Endothelial cell of umbilical vein (primary cell): Measurements from ENCODE around the gene PRKACG. TPM values are rescaled to one million over a fixed set of nuclear protein-coding genes. Genes with fewer than 3 reads are reported as not detected.

Source experiments
- BruUV-seq: library from RNA; stranded (reverse); fragments of 400-500 nt; replicated peaks from 2 replicates; lab custom pipeline; 2021; lab: Mats Ljungman, UMichigan
- CTCF ChIA-PET: fragments of 300-600, 350-600 bp; sonication (Branson Sonifier 250); formaldehyde crosslinking; loops from one replicate; lab custom pipeline; 2021; ENCODE audit warnings: antibody characterized with exemption, inconsistent platforms; lab: Charles Lee
- POLR2A ChIA-PET: fragments of 300-600, 350-600 bp; sonication (Branson Sonifier 250); formaldehyde crosslinking; loops from one replicate; lab custom pipeline; 2021; ENCODE audit warnings: antibody characterized with exemption, inconsistent platforms; lab: Charles Lee
- DNase-seq: peaks from one replicate; pipeline ENCODE4 v3.0.0-alpha.2; 2011; ENCODE audit warnings: low read depth, low spot score
- FAIRE-seq: peaks from 2 replicates; lab custom pipeline; 2011; peaks lifted over from hg19 to GRCh38; lab: Jason Lieb, UNC
- H2AFZ ChIP-seq: 2 replicates; pipeline ENCODE4 v1.6.0; 2012; ENCODE audit warnings: low read depth, low read length, control low read depth, inconsistent platforms
- H3K27ac ChIP-seq: 2 replicates; pipeline ENCODE4 v1.5.1; 2011; ENCODE audit warnings: low read depth, mild to moderate bottlenecking, control low read depth, low read length, moderate library complexity; ENCODE audit not compliant: insufficient read depth
- H3K27me3 ChIP-seq, 2 experiments: 2 replicates each; pipeline versions ENCODE4 v1.6.0 to v1.6.1; 2011; ENCODE audit warnings: low read length in 2 of 2, mixed read lengths in 1 of 2; ENCODE audit not compliant: control insufficient read depth in 2 of 2, insufficient read depth in 2 of 2
- H3K36me3 ChIP-seq, 2 experiments: 2 replicates in 1 of 2; 3 replicates in 1 of 2; pipeline ENCODE4 v1.5.1; 2011; ENCODE audit warnings: low read length in 2 of 2, mild to moderate bottlenecking in 1 of 2, moderate library complexity in 1 of 2; ENCODE audit not compliant: control insufficient read depth in 2 of 2, insufficient read depth in 2 of 2; ENCODE audit errors: extremely low read depth in 1 of 2
- H3K4me1 ChIP-seq: 3 replicates; pipeline ENCODE4 v1.5.1; 2011; ENCODE audit warnings: mild to moderate bottlenecking, low read length; ENCODE audit not compliant: control insufficient read depth, insufficient read depth; ENCODE audit errors: extremely low read depth
- H3K4me2 ChIP-seq: 2 replicates; pipeline ENCODE4 v1.6.1; 2011; ENCODE audit warnings: low read length, control low read depth, mixed read lengths; ENCODE audit not compliant: insufficient read depth
- H3K4me3 ChIP-seq, 3 experiments: fragments of 200-600 bp in 1 of 3; sonication (generic), shearing (Covaris generic) in 1 of 3; replicated peaks in 1 of 3; 2 replicates each; pipeline ENCODE4 v1.5.1; 2011 to 2016; ENCODE audit warnings: control low read depth in 3 of 3, low read length in 3 of 3, mild to moderate bottlenecking in 2 of 3, inconsistent platforms in 1 of 3, low read depth in 1 of 3, moderate library complexity in 1 of 3; ENCODE audit not compliant: insufficient read depth in 1 of 3
- H3K79me2 ChIP-seq: 2 replicates; pipeline ENCODE4 v1.6.0; 2012; ENCODE audit warnings: low read length, inconsistent platforms; ENCODE audit not compliant: control insufficient read depth, insufficient read depth
- H3K9ac ChIP-seq: replicated peaks from 2 replicates; pipeline ENCODE3; 2011; ENCODE audit warnings: low read length, control low read depth; ENCODE audit not compliant: insufficient read depth; ENCODE audit errors: extremely low read depth
- H3K9me1 ChIP-seq: replicated peaks from 3 replicates; pipeline ENCODE4 v1.6.0; 2011; ENCODE audit warnings: mild to moderate bottlenecking, low read length; ENCODE audit not compliant: control insufficient read depth, insufficient read depth; ENCODE audit errors: extremely low read depth
- H3K9me3 ChIP-seq: replicated peaks from 2 replicates; pipeline ENCODE4 v1.5.1; 2012; ENCODE audit warnings: low read length, inconsistent platforms; ENCODE audit not compliant: control insufficient read depth, insufficient read depth
- H4K20me1 ChIP-seq: replicated peaks from 2 replicates; pipeline ENCODE3; 2011; ENCODE audit warnings: mild to moderate bottlenecking, low read length; ENCODE audit not compliant: control insufficient read depth, insufficient read depth; ENCODE audit errors: extremely low read depth
- CTCF ChIP-seq, 2 donors: IDR thresholded peaks; 1 replicate in 1 of 2; 2 replicates in 1 of 2; pipeline ENCODE4 v1.5.1; 2011; ENCODE audit warnings: low read length in 2 of 2, mild to moderate bottlenecking in 2 of 2, moderate library complexity in 2 of 2, control low read depth in 1 of 2, inconsistent platforms in 1 of 2, low read depth in 1 of 2; ENCODE audit not compliant: insufficient read depth in 1 of 2; ENCODE audit errors: extremely low read depth in 1 of 2
- JUN ChIP-seq: IDR thresholded peaks from 2 replicates; pipeline ENCODE4 v1.6.1; 2011; ENCODE audit warnings: borderline replicate concordance, low read depth; ENCODE audit not compliant: insufficient read length, insufficient read depth
- MAX ChIP-seq: IDR thresholded peaks from 2 replicates; pipeline ENCODE4 v1.6.1; 2011; ENCODE audit not compliant: insufficient read depth, insufficient read length
- dilution Hi-C: fragments of 300-500 bp; cut with MboI; formaldehyde crosslinking; loops from one replicate; pipeline ENCODE4 v1.15.0; 2019; ENCODE audit warnings: low sequenced_read_pairs; ENCODE audit not compliant: extremely low pct_ligation_motif_present
- intact Hi-C: fragments of 100-400 bp; cut with micrococcal nuclease; formaldehyde crosslinking; loops from one replicate; pipeline ENCODE4 v1.10.0; 2022
- polyA plus RNA-seq, 4 experiments: library from polyadenylated mRNA; depleted of rRNA in 3 of 4; stranded (reverse) in 3 of 4; unstranded in 1 of 4; fragments of >200 nt; gene quantifications; 2 replicates each; pipeline versions ENCODE4 v1.2.1 to v1.2.3, GENCODE V29; 2011 to 2012; ENCODE audit warnings: missing spikeins in 1 of 4
- total RNA-seq: library from RNA; stranded (reverse); gene quantifications from 2 replicates; pipeline ENCODE4 v1.2.3, GENCODE V29; 2021

Gene PRKACG
- total and polyA plus RNA-seq, 2 donors (not counting 3 experiments of a cell fraction or from before 2014, with no cell fraction given), result not detected

- Histone ChIP-seq H4K20me1 (no peaks in the 10 kb centered on the region), H3K9me1 (no peaks in the 10 kb centered on the region), H3K36me3 (no peaks in the 10 kb centered on the region), H3K27ac (no peak overlapping the region), H3K4me3 (no peak overlapping the region), H3K27me3 (peaks cover 2 to 7% of the 10 kb centered on the region in 2 experiments), H3K79me2 (no peaks in the 10 kb centered on the region), H3K4me1 (peaks cover 9% of the 10 kb centered on the region), H3K4me2 (no peak overlapping the region), H2AFZ (no peak overlapping the region), H3K9me3 (no peaks in the 10 kb centered on the region), H3K9ac (no peak overlapping the region)
- no TSS peak for BruUV-seq
- dilution Hi-C loops, result no loop called here
- TF ChIP-seq CTCF (IDR thresholded peaks at IDR 0.05; ENCODE audit: extremely low read depth in 1 of 2, insufficient read depth in 1 of 2, low read depth in 1 of 2, low read length in 2 of 2) (peak; percentile 69 to 74), JUN (no peak)
- peak; percentile 90 for FAIRE-seq
- intact Hi-C loops, result loop anchor here (1.0 to 5.0 kb wide), 2 partner anchors 245 to 443 kb away; a partner anchor contains a TSS
- CTCF ChIA-PET, result no interaction called here
- POLR2A ChIA-PET, result interaction anchor here (0.6 kb wide), 1 partner anchor 31 kb away, joined by 5 read pairs; no protein-coding TSS in a partner anchor
- peak; percentile 53 for DNase-seq
Measured at GRCh38 chr9:69027355-69028097, 13.6 kb upstream of the PRKACG start.

GRCh38 chr9:69023650-69024049 is 9.7 kb upstream of the PRKACG start:
- no peaks in the 10 kb centered on the region for H3K36me3 ChIP-seq
- ChIA-PET POLR2A (no interaction called here), CTCF (interaction anchor here (1.6 kb wide), 1 partner anchor 12 kb away, joined by 5 read pairs; the partner anchor contains the start of gene FXN)
- DNase-seq, result no peak
- peaks cover 2 to 9% of the 10 kb centered on the region in 2 experiments for H3K27me3 ChIP-seq
- dilution Hi-C loops (no loop called here), intact Hi-C loops (no loop called here)
- H3K9me3 ChIP-seq, result no peaks in the 10 kb centered on the region
- no peaks in the 10 kb centered on the region for H4K20me1 ChIP-seq
- no peak overlapping the region for H2AFZ ChIP-seq
- H3K27ac ChIP-seq, result no peak overlapping the region
- no TSS peak for BruUV-seq
- H3K79me2 ChIP-seq, result no peaks in the 10 kb centered on the region
- no peak overlapping the region for H3K4me3 ChIP-seq
- H3K4me1 ChIP-seq, result no peaks in the 10 kb centered on the region
- no peak overlapping the region for H3K4me2 ChIP-seq
- no peak for FAIRE-seq
- no peak overlapping the region for H3K9ac ChIP-seq
- H3K9me1 ChIP-seq, result no peaks in the 10 kb centered on the region
- TF ChIP-seq JUN (no peak), MAX (no peak)
